GM18517 (cell line): ENCODE data around the gene NNMT.

Source experiments
- ATAC-seq: cut with Tn5 transposase; IDR thresholded peaks from one replicate; pipeline ENCODE4 v1.9.1; 2021; ENCODE audit warnings: mild to moderate bottlenecking, moderate library complexity; ENCODE audit not compliant: unreplicated experiment

NNMT gene

GRCh38 chr11:114282488-114282887 lies 13.7 kb upstream of the NNMT start:
- ATAC-seq, result no peak

- no peak for ATAC-seq
Measured at GRCh38 chr11:114283422-114283821, 12.8 kb upstream of the NNMT start.

GRCh38 chr11:114284021-114284420 lies 12.2 kb upstream of the NNMT start:
- no peak for ATAC-seq

GRCh38 chr11:114284914-114285313 lies 11.3 kb upstream of the NNMT start:
- ATAC-seq, result no peak

- no peak for ATAC-seq
Measured at GRCh38 chr11:114285599-114285998, 10.6 kb upstream of the NNMT start.

- ATAC-seq, result no peak
Measured at GRCh38 chr11:114286229-114286628, 10.0 kb upstream of the NNMT start.

- ATAC-seq, result no peak
Measured at GRCh38 chr11:114287154-114287553, 9.0 kb upstream of the NNMT start.

- no peak for ATAC-seq
Measured at GRCh38 chr11:114288136-114288535, 8.1 kb upstream of the NNMT start.

- no peak for ATAC-seq
Measured at GRCh38 chr11:114289779-114290178, 6.4 kb upstream of the NNMT start.

GRCh38 chr11:114290503-114291235 lies 5.5 kb upstream of the NNMT start:
- no peak for ATAC-seq

- no peak for ATAC-seq
Measured at GRCh38 chr11:114291381-114291780, 4.8 kb upstream of the NNMT start.

GRCh38 chr11:114291842-114292680 lies 4.1 kb upstream of the NNMT start:
- ATAC-seq, result no peak

- ATAC-seq, result no peak
Measured at GRCh38 chr11:114293201-114293711, 2.9 kb upstream of the NNMT start.

- no peak for ATAC-seq
Measured at GRCh38 chr11:114296605-114297372, 590 bp downstream of the NNMT start.

GRCh38 chr11:114297806-114298709 lies 1.9 kb downstream of the NNMT start:
- no peak for ATAC-seq

- ATAC-seq, result no peak
Measured at GRCh38 chr11:114298710-114299109, 2.5 kb downstream of the NNMT start.

- no peak for ATAC-seq
Measured at GRCh38 chr11:114301088-114301487, 4.9 kb downstream of the NNMT start.

GRCh38 chr11:114301927-114302326 lies 5.7 kb downstream of the NNMT start:
- ATAC-seq, result no peak

GRCh38 chr11:114302663-114303062 lies 6.5 kb downstream of the NNMT start:
- ATAC-seq, result no peak

GRCh38 chr11:114304065-114304464 lies 7.9 kb downstream of the NNMT start:
- ATAC-seq, result no peak
